OCI-LY1 (cell line): ENCODE measurements around the gene OASL.

ENCODE experiments used
- H2AFZ ChIP-seq: fragments of 200-600 bp; sonication (generic), shearing (Covaris generic); 2 replicates; pipeline ENCODE4 v1.6.0; 2014; ENCODE audit warnings: antibody characterized with exemption, mild to moderate bottlenecking, low read length
- H3F3A ChIP-seq: fragments of 200-600 bp; sonication (generic), shearing (Covaris generic); 2 replicates; pipeline ENCODE4 v1.6.0; 2014; ENCODE audit warnings: mild to moderate bottlenecking, antibody characterized with exemption, low read length, moderate library complexity; ENCODE audit not compliant: insufficient read depth
- H3K27ac ChIP-seq: fragments of 200-600 bp; sonication (generic); 2 replicates; pipeline ENCODE4 v1.5.1; 2014; ENCODE audit warnings: low read length, mixed run types, mild to moderate bottlenecking, low read depth; ENCODE audit not compliant: poor library complexity, severe bottlenecking
- H3K27me3 ChIP-seq: fragments of 200-600 bp; sonication (generic); 2 replicates; pipeline ENCODE4 v1.6.0; 2014; ENCODE audit warnings: antibody characterized with exemption, mild to moderate bottlenecking, low read length, moderate library complexity; ENCODE audit not compliant: insufficient read depth
- H3K36me3 ChIP-seq: fragments of 200-600 bp; sonication (generic); 2 replicates; pipeline ENCODE4 v1.6.1; 2014; ENCODE audit warnings: mild to moderate bottlenecking, antibody characterized with exemption, low read length, moderate library complexity, mixed read lengths; ENCODE audit not compliant: insufficient read depth
- H3K4me1 ChIP-seq: fragments of 200-600 bp; sonication (generic); 2 replicates; pipeline ENCODE4 v1.5.1; 2014; ENCODE audit warnings: mild to moderate bottlenecking, low read length, moderate library complexity; ENCODE audit not compliant: insufficient read depth, severe bottlenecking
- H3K4me2 ChIP-seq: fragments of 200-600 bp; sonication (generic), shearing (Covaris generic); 2 replicates; pipeline ENCODE4 v1.6.1; 2014; ENCODE audit warnings: low read length
- H3K4me3 ChIP-seq: fragments of 200-600 bp; sonication (generic); 2 replicates; pipeline ENCODE4 v1.5.1; 2014; ENCODE audit warnings: low read length, low read depth, mild to moderate bottlenecking, mixed read lengths; ENCODE audit not compliant: poor library complexity, severe bottlenecking
- H3K79me2 ChIP-seq: fragments of 200-600 bp; shearing (Covaris generic); 2 replicates; pipeline ENCODE4 v1.6.1; 2016; ENCODE audit warnings: mixed run types, low read length, mixed read lengths; ENCODE audit not compliant: insufficient read depth
- H3K9ac ChIP-seq: fragments of 200-600 bp; sonication (generic), shearing (Covaris generic); 2 replicates; pipeline ENCODE4 v1.6.1; 2014; ENCODE audit warnings: mild to moderate bottlenecking, low read length, mixed read lengths
- H3K9me2 ChIP-seq: fragments of 200-600 bp; sonication (generic), shearing (Covaris generic); 2 replicates; pipeline ENCODE4 v1.6.1; 2014; ENCODE audit warnings: low read depth, mild to moderate bottlenecking, low read length, mixed read lengths
- H3K9me3 ChIP-seq: fragments of 200-600 bp; shearing (Covaris generic); 2 replicates; pipeline ENCODE4 v1.6.1; 2014; ENCODE audit warnings: low read length, mixed read lengths
- H4K20me1 ChIP-seq: fragments of 200-600 bp; sonication (generic), shearing (Covaris generic); 2 replicates; pipeline ENCODE4 v1.6.0; 2016; ENCODE audit warnings: mild to moderate bottlenecking, low read length; ENCODE audit not compliant: insufficient read depth
- CTCF ChIP-seq: fragments of 200-600 bp; sonication (generic), shearing (Covaris generic); IDR thresholded peaks from 2 replicates; pipeline ENCODE4 v1.5.1; 2017; ENCODE audit warnings: mild to moderate bottlenecking, antibody characterized with exemption, low read length, moderate library complexity, mixed read lengths
- EZH2 ChIP-seq: fragments of 200-600 bp; sonication (generic), shearing (Covaris generic); IDR thresholded peaks from 2 replicates; pipeline ENCODE4 v1.8.0; 2017; ENCODE audit warnings: borderline replicate concordance, mixed run types, mild to moderate bottlenecking, antibody characterized with exemption, low read length, moderate library complexity, mixed read lengths

The OASL gene

GRCh38 chr12:121010860-121011259 lies 28.2 kb downstream of the OASL start:
- no peaks in the 10 kb centered on the region for H3K27me3 ChIP-seq
- peaks cover 5% of the 10 kb centered on the region; the same call in 1 of the 2 replicates for H3K79me2 ChIP-seq
- H3K9ac ChIP-seq: no peak overlapping the region
- H3K36me3 ChIP-seq: peaks cover 46% of the 10 kb centered on the region
- H3K9me3 ChIP-seq: no peaks in the 10 kb centered on the region
- no peak overlapping the region for H3K27ac ChIP-seq
- H3K4me3 ChIP-seq: no peak overlapping the region
- no peaks in the 10 kb centered on the region for H3F3A ChIP-seq
- no peaks in the 10 kb centered on the region for H4K20me1 ChIP-seq
- TF ChIP-seq EZH2 (no peak), CTCF (no peak)
- H3K9me2 ChIP-seq: no peaks in the 10 kb centered on the region
- H3K4me2 ChIP-seq: no peak overlapping the region
- H2AFZ ChIP-seq: no peak overlapping the region
- peaks cover 12% of the 10 kb centered on the region for H3K4me1 ChIP-seq

- Histone ChIP-seq H3F3A (no peaks in the 10 kb centered on the region), H3K36me3 (peaks cover 52% of the 10 kb centered on the region), H3K27me3 (no peaks in the 10 kb centered on the region), H4K20me1 (no peaks in the 10 kb centered on the region), H3K9ac (no peak overlapping the region), H3K4me2 (no peak overlapping the region), H3K4me1 (peaks cover under 1% of the 10 kb centered on the region), H3K79me2 (no peaks in the 10 kb centered on the region), H3K27ac (no peak overlapping the region), H3K9me2 (no peaks in the 10 kb centered on the region), H2AFZ (no peak overlapping the region), H3K4me3 (no peak overlapping the region), H3K9me3 (no peaks in the 10 kb centered on the region)
- peak; percentile 5; the same call in 1 of the 2 replicates for TF ChIP-seq CTCF
- no peak for TF ChIP-seq EZH2
Observed at GRCh38 chr12:121009741-121010140, 29.3 kb downstream of the OASL start.

- H2AFZ ChIP-seq: no peak overlapping the region
- TF ChIP-seq EZH2 (no peak), CTCF (no peak)
- H3K9me2 ChIP-seq: no peaks in the 10 kb centered on the region
- H4K20me1 ChIP-seq: no peaks in the 10 kb centered on the region
- no peak overlapping the region for H3K4me3 ChIP-seq
- peaks cover 64% of the 10 kb centered on the region for H3K36me3 ChIP-seq
- H3K4me2 ChIP-seq: no peak overlapping the region
- H3K4me1 ChIP-seq: no peaks in the 10 kb centered on the region
- no peaks in the 10 kb centered on the region for H3K9me3 ChIP-seq
- H3F3A ChIP-seq: no peaks in the 10 kb centered on the region
- H3K27ac ChIP-seq: no peak overlapping the region
- H3K27me3 ChIP-seq: no peaks in the 10 kb centered on the region
- no peak overlapping the region for H3K9ac ChIP-seq
- no peaks in the 10 kb centered on the region for H3K79me2 ChIP-seq
Observed at GRCh38 chr12:121008347-121009098, 30.5 kb downstream of the OASL start.
